ENCODE data around the gene ITGBL1.

Gene ITGBL1

GRCh38 chr13:101450749-101451130 lies 1.7 kb upstream of the ITGBL1 start:
- DNase-seq (ENCODE audit: low read depth in 3 of 3, low spot score in 1 of 3) = no peak

- DNase-seq (ENCODE audit: low read depth in 3 of 3, low spot score in 1 of 3) = no peak
Measured at GRCh38 chr13:101451641-101452040, 834 bp upstream of the ITGBL1 start.

GRCh38 chr13:101453784-101454201 lies 1.3 kb downstream of the ITGBL1 start:
- no peak for DNase-seq (ENCODE audit: low read depth in 3 of 3, low spot score in 1 of 3)

GRCh38 chr13:101454767-101455166 lies 2.3 kb downstream of the ITGBL1 start:
- no peak for DNase-seq (ENCODE audit: low read depth in 3 of 3, low spot score in 1 of 3)

GRCh38 chr13:101455863-101456262 lies 3.4 kb downstream of the ITGBL1 start:
- no peak for DNase-seq (ENCODE audit: low read depth in 3 of 3, low spot score in 1 of 3)

- DNase-seq (ENCODE audit: low read depth in 3 of 3, low spot score in 1 of 3) = no peak
Measured at GRCh38 chr13:101457176-101457575, 4.7 kb downstream of the ITGBL1 start.

- no peak for DNase-seq (ENCODE audit: low read depth in 3 of 3, low spot score in 1 of 3)
Measured at GRCh38 chr13:101465877-101466276, 13.4 kb downstream of the ITGBL1 start.

GRCh38 chr13:101467415-101467814 lies 14.9 kb downstream of the ITGBL1 start:
- no peak for DNase-seq (ENCODE audit: low read depth in 3 of 3, low spot score in 1 of 3)

GRCh38 chr13:101473458-101473857 lies 21.0 kb downstream of the ITGBL1 start:
- DNase-seq (ENCODE audit: low read depth in 3 of 3, low spot score in 1 of 3) = no peak

- no peak for DNase-seq (ENCODE audit: low read depth in 3 of 3, low spot score in 1 of 3)
Measured at GRCh38 chr13:101474419-101474957, 22.0 kb downstream of the ITGBL1 start.

GRCh38 chr13:101475536-101475935 lies 23.1 kb downstream of the ITGBL1 start:
- DNase-seq (ENCODE audit: low read depth in 3 of 3, low spot score in 1 of 3) = no peak

- DNase-seq (ENCODE audit: low read depth in 3 of 3, low spot score in 1 of 3) = no peak
Measured at GRCh38 chr13:101481421-101481820, 28.9 kb downstream of the ITGBL1 start.

GRCh38 chr13:101486708-101487437 lies 34.4 kb downstream of the ITGBL1 start:
- DNase-seq (ENCODE audit: low read depth in 3 of 3, low spot score in 1 of 3) = no peak

GRCh38 chr13:101487438-101487830 lies 35.0 kb downstream of the ITGBL1 start:
- DNase-seq (ENCODE audit: low read depth in 3 of 3, low spot score in 1 of 3) = no peak

GRCh38 chr13:101488734-101489133 lies 36.3 kb downstream of the ITGBL1 start:
- DNase-seq (ENCODE audit: low read depth in 3 of 3, low spot score in 1 of 3) = no peak

- DNase-seq (ENCODE audit: low read depth in 3 of 3, low spot score in 1 of 3) = no peak
Measured at GRCh38 chr13:101489643-101490405, 37.3 kb downstream of the ITGBL1 start.

GRCh38 chr13:101490406-101491015 lies 38.0 kb downstream of the ITGBL1 start:
- DNase-seq (ENCODE audit: low read depth in 3 of 3, low spot score in 1 of 3) = no peak

- no peak for DNase-seq (ENCODE audit: low read depth in 3 of 3, low spot score in 1 of 3)
Measured at GRCh38 chr13:101492251-101492910, 39.9 kb downstream of the ITGBL1 start.

GRCh38 chr13:101493541-101493940 lies 41.1 kb downstream of the ITGBL1 start:
- no peak for DNase-seq (ENCODE audit: low read depth in 3 of 3, low spot score in 1 of 3)

GRCh38 chr13:101499406-101499805 lies 46.9 kb downstream of the ITGBL1 start:
- no peak for DNase-seq (ENCODE audit: low read depth in 3 of 3, low spot score in 1 of 3)

- DNase-seq (ENCODE audit: low read depth in 3 of 3, low spot score in 1 of 3) = no peak
Measured at GRCh38 chr13:101502618-101503017, 50.1 kb downstream of the ITGBL1 start.
